Measurements from ENCODE around the gene LPIN1.

Gene LPIN1

DNA sequence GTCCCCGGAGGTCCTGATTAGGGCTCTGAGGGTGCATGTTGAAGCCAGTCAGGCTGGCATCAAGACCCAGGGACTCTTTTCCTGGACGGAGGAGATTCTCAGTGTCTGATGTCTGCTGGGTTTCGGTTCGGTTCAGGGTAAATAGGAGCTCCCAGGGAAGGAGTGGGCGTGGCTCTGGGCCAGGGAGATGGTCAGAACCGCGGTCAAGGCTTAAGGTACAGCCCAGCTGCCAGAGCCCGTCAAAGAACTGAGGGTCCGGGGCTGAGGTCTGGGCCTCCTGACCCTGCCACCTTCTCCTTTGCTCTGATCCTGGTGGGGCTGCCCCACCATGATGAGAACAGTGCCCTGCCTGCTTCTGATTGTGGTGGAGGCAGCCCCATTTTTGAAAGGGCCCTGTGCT, 39.8 kb downstream of the LPIN1 start:
- DNase-seq: no peak

DNA sequence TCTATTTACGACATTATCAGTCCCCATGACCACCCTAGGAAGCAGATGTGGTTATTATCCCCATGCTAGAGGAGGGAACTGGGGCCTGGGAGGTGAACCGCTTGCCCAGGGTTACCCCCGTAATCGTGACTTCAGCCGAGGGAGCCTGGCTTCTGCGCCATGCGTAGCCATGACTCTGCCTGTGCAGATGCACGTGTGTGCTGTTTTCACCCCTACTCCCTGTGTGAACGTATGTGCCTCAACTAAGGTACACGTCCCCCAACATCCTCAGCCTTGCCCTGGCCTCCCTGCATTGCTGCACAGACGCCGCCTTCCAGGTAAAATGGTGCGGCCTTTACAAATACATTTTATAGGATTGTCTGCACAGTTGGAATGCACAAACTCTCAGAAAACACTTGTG, 40.2 kb downstream of the LPIN1 start:
- no peak for DNase-seq

DNA sequence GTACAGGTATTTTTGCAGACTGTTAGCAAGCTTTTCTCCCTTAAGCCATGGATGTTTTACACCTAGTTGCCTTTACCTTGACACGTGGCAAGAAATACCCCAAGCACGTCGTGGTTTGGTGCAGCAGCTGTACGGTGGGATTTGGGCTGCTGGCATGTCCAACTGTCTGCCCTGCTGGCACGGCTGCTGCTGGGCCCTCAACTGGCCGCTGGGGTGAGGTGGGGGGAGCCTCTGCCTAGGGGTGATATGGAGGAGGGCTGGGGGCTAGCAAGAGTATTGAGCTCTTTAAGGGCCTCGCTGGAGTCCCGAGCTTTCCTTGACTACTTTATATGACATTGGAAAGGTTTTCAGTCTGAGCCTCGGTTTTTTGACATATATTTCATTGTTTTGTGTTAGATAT, 41.6 kb downstream of the LPIN1 start:
- DNase-seq: no peak

DNA sequence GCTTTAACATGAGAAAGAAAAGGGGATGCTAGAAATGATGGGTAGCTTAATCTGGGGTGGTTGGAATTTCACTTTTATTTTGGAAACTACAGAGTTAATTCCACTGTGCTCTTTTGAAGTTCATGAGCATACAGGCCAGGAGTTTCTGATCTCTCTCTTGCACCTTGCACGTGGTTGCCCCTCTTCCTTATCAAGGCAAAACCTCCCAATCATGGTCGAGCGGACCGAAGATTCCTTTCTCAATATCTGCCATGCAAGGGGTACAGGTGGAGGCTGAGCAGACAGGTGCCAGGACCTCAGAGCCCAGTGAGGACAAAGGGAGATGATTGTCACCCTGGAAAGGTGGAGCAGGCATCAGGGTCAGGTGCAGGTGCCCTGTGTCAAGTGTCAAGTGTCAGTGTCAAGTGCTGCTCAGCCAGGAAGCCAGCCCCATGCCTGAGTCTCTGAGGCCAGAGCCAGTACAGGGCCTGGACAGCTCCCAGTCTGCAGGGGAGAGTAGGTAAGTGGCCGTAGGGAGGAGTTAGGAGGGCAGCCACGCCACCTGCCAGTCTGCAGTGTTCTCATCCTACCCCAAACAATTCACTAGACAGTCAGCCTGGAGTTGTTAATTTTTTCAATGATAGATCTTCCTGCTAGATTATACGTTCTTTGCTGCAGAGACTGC, 42.2 kb downstream of the LPIN1 start:
- DNase-seq: no peak

DNA sequence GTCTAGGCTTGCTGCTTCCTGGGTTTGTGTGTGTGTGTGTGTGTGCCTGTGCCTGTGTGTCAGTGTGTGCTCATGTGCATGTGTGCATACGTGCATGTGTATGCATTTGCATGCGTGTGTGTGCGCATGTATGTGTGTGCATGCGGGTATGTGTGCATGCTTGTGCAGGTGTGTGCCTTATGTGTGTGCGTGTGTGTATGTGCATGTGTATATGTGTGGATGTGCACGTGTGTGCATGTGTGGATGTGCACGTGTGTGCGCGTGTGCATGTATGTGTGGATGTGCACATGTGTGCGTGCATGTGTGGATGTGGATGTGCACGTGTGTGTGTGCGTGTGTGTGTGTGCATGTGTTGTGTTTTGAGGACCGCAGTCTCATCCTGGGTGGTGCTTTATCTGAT, 42.8 kb downstream of the LPIN1 start:
- DNase-seq: no peak

DNA sequence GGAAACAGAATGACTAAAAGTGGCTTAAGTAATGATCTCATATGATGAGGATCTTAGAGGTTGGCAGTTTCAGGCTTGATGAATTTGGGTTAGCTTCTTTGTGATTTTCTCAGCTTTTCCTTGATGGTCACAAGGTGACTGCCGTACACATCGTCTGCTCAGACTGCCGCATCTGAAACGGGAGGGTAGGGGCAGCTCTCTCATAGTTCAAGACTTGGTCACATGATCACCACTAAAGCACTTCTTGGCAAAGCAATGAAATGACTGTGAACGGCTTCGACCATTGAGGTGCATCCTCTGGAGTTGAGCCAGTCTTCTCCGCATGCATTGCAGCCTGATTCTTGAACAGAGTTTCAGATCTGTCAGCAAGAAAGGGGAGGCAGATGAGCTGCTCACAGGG, 43.8 kb downstream of the LPIN1 start:
- no peak for DNase-seq

DNA sequence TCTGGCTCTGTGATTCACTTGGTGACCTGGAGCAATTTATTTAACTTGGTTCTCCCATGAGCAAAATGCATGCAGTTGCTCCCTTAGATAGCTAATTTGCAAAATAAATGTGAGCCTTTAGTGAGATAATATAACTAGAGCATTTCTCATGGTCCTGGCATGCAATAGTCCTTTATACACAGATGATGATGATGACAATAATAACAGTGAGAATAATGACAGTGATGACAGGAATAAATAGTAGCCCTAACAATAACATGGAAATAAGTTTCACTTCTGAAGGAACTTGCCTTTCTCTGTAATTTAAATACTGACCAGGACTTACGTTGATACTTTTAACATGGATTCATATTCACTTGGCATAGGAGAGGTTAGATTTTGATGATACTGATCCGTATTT, 49.2 kb downstream of the LPIN1 start:
- no peak for DNase-seq

DNA sequence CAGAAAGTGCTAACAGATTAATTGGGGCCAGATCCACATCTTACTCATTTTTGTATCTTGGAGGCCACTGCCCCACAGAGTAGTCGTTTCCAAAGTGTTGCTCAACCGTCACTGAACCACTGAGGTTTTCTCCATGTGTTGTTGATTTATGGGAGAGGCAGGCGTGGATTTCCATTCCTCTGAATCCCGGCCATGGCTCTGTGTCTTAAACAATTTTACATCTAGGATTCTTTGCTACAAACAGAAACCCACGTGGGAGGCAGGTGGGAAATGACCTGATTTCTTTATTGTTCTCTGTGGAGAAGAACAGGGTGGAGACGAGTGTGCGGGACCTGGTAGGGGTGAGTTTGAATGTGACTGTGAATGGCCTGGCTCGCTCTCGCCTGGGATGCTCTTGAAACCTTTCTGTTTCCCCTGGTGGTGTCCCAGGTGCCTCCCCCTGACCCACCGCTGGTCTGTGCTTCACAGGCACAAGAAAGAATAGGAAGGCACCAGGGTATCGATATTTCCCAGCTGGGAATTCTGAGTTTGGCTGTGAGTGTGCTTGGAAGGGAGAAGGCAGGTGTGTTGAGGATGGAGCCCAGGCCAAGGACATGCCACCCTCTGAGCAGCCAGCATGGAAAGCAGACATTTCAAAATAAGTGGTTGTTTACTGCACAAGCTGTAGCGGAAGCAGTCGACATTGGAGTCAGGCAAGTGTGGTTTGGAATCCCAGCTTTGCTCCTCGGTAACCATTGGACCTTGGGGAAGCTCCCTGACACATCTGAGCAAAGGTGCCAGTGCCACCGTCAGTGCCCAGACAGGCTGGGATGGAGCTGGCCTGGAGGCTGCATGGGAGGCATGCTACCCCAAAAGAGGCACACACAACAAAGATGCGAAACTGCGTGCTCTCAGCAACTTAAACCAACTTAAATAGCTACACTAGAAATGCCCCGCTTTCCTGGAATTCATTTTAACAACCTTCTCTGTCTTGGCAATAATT, 50.0 kb downstream of the LPIN1 start:
- DNase-seq: no peak

DNA sequence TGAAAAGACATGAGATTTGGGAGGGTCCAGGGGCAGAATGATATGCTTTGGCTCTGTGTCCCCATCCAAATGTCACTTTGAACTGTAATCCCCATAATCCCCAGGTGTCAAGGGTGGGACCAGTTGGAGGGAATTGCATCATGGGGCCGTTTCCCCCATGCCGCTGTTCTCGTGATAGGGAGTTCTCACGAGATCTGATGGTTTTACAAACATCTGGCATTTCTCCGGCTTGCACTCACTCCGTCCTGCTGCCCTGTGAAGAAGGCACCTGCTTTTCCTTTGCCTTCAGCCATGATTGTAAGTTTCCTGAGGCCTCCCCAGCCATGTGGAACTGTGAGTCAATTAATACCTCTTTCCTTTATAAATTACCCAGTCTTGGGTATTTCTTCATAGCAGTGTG, 51.4 kb downstream of the LPIN1 start:
- no peak for DNase-seq

DNA sequence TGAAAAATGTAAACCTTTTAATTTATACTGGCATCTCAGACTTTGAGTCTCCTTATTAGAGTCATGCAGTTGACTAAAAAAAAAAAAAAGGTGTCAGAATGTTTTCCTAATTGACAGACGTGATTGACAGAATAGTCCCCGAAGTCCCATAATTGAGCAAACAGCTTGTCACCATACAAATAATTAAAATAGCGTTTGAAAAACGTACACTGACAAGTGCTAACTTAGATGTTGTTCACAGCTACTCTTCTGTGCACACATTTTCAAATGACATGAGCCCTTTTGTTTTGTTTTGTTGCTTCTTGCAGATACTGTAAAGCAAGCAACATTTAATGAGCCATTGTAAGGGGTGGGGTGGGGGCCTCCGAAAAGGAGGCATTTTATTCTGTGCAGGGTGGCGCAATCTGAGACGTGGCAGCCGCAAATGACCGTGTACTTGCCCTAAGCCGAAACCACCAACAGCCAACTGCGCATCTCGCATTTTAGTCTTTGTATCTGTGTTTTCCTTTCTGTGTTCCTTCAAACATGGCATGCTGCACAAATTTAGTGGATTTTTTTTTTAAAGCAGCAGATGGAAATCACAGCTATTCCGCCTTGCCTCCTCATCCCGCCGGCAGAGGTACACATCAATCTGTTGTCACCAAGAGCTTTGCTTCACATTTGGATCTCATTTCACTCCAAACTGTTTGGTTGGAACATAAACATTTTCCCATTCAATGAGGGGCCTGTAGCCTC, 52.4 kb downstream of the LPIN1 start:
- no peak for DNase-seq

DNA sequence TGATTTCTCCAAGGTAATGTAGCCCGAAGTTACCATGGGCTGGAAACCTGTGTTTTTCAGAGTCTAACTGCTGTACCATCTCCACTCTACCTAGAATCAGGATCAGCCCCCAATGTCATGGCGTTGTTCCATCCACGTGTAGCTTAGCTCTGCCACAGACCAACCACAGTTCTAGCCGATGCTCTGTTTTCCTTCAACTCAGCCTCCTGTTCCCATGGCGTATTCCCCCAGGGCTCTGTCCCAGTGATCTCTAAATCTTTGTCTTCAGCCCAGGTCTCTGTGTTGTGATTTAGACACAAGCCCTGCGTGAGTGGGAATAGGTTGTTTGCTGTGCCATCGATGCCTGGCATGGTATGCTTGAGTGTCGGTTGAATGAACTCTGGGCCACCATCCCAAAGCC, 53.4 kb downstream of the LPIN1 start:
- no peak for DNase-seq

DNA sequence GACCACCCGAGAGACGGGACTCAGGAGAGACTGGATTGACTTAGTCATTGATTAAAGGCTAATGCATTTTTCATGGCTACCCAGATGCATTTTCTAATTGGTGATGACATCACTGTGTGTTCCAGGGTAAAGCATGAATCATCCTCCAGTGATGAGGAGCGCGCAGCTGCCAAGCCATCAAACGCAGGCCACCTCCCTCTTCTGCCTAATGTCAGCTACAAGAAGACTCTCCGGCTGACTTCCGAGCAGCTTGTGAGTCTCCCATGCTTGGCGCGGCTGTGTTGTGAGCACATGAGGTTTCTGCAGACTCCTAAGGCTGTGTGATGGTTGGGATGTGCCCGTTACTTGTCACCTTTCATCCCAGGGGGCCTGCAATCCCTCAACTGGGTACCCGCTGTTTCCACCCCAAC, 56.4 kb downstream of the LPIN1 start:
- no peak for DNase-seq

DNA sequence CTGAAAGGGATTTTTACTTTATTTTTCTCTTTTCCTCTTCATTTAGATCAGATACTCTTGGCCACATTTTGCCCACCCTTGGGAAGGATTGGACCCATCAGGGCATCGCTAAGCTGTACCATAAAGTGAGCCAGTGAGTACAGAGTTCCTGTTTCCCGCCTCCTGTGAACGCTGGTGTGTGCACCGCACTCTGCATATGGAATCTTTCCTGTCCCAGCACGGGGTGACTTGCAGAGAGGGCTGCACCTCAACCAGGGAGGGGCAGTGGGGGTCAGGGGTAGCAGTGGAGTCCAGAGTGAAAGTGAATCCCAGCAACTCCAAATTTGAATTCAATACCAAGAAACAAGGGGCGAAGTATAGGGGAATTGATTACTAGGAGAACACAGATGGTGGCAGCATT, 58.6 kb downstream of the LPIN1 start:
- DNase-seq: no peak

DNA sequence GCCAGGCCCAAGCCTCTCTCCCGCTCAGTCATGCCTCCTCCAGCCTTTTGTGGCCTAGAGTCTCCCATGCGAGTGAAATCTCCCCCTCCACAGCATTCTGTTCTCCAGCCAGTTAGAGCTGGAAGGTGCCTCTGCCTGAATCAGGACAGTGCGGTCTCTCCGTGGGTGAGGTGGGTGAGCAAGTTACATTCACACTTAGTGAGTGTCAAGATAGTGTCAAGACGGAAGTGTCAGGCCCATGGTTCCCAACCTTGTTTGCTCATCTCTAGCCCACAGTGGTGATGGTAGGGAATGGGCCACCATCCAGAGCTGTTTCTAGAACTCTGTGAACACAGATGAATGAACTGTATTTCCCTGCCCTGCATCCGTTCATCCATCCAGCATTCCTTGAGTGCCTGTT, 59.5 kb downstream of the LPIN1 start:
- DNase-seq: no peak

DNA sequence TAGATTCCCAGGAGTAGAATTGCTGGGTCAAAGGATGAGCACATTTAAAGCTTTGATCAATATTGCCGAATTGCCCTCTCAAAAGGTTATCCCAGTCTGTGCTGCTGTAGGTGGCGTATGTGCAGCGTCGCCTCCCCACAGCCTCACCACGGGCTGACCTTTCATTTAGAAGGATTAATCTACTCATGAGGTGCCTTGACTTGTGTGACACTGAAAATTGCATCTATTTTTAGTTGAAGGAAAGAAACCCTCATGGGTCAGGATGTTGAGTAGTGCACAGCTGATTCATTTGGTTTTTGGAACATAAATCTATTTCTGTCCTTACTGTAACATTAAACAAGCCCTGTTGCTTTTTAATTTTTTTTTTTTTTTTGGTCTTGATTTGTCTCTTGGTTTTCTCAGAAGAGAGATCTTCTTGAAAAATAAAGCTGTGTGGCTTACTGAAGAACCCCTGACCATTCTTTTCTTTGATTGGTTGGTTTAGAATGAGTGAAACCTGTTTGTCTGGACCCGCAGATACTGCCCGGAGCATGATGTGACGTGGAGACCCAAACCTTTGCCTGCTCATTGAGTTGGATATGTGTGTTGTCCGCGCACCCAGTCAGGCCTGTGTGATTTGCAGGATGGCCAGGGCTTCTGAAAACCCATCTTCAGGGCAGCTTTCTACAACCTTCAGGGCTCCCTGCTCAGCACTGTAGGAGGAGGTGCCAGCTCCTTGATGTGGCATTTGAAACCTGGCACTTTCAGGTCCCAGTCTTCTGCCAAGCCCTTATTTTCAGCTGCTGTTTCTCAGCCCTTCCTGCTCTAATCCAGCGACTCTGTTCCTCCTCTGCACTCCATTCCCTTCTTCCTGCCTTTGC, 61.0 kb downstream of the LPIN1 start:
- DNase-seq: no peak

DNA sequence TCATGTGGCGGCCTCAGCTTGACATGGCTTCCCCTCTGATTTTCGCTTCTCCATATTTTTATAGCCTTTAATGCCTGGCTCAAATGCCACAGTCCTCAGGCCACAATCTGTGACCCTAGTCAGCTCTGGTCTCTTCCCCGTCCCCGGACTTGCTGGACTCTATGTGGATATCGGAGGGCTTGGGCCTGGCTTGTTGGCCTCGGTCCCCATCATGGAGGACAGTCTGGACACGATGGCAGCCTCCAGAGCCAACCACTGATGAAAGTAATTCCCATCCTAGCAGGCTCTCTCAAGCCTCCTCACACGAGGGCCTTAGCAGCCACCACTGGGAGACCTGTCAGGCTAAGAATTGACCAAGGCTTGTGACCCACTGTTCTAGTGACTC, 61.6 kb downstream of the LPIN1 start:
- DNase-seq: no peak

DNA sequence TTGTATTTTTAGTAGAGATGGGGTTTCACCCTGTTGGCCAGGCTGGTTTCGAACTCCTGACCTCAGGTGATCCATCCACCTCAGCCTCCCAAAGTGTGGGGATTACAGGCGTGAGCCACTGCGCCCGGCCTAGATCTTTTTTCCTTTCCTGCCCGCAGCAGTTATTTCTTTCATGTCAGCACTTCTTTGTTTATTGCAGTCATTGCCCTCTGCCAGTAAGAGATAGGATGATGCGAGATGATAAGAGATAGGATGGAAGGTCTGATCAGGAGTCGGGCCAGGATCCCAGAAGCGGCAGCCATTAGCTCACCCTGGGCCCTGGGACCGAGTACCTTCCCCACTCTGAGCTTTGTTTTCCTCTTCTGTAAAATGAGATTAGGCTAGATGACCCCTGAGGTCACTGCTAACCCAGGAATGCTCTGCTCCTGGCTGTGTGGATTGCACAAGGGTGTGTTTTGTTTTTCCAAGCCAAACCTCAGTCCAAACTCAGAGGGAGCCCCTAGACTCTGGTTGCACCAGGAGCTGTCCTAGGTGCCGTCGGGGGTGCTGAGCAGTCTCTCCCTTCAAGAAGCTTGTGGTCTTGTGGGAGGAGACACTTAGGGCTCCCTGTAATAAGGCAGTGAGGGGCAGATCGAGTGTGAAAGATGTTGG, 63.3 kb downstream of the LPIN1 start:
- no peak for DNase-seq

DNA sequence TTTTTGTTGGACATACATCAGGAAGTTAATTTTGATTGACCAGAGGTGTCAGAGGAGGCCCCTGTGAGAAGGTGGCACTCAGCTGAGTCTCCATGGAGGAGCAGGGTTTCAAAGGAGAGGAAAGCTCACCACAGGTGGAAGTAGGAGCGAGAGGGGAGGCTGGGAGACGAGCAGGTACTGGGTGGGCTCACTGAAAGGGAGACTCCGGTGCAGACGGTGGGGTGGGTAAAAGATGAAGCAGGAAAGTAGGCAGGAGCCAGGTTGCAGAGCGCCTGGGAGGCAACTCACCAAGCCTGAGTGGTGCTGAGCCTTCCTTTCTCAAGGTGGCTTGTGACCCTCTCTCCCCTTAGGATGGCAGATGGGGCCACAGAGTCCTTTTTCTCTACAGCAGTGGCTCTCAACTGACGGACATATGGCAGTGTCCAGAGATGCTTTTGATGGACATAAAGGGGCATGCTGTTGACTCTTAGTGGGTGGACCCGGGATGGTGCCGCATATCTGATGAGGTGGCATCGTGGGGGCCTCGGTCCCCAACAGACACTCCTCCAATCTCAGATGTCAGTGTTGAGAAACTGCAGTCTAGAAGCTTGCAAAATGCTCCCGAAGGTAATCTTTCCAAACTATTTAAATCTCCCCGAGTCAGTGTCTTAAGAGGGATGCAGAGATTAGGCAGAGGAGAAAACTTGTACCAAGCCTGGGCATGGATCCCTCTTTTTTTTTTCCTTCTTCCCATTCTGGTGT, 64.0 kb downstream of the LPIN1 start:
- no peak for DNase-seq

DNA sequence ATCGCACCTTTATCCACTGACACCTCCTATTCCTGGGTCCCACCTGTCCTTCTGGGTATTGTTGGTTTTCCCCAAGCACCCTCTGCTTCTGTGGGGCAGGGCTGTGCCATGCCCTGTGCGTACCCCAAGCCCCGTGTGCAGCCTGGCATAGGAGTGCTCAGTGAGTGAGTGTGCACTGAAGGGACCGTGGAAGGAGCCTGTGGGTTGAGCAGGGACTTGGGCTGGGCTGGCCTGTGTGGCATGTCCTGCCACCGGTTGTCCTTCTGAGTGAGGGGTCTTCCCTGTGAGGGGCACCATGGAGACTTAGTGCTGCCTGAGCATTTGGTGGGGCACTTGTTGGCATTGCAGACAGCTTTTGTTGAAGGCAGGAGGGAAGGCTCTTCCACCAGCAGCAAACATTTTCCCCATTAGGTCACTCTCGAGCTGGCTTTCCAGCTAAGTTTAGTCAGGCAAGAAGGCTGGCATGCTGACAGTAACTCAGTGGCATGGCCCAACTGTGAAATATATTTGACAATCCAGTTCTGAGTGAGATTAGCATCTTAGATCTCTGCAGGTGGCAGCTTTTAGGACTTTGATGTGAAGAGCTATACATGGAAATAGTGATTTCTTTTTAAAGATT, 64.7 kb downstream of the LPIN1 start:
- DNase-seq: no peak

DNA sequence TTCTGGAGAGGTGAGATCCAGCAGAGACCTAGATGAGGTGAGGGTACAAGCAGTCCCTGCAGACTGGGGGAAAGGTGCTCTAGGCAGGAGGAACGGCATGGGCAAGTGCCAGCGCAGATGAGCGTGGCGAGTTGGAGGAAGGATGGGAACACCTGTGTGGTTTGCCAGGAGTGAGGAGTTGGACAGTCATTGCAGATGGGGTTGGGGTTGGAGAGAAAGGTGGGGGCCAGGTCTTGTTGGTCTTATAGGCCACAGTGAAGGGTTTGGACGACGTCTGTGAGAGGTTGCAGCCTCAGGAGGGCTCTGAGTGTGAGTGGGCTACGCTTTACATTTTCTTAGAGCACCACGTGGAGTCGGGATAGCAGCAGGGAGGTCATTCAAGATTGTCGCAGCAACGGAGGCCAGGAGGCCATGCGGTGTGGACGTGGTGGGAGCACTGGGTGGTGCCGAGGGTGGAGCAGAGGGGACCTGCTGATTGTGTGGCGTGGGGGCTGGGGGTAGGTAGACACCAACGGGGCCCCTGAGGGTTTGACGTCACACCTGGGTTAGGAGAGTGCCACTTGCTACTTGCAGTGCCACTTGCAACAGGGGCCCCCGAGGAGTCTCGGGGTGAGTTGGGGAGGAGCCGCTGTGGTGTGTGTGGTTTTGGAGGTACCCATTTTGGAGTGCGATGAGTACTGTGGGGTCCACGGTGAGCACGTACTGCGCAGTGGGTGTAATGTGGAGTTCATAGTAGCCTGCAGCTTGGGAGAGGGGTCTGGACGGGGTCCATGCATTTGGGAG, 66.2 kb downstream of the LPIN1 start:
- no peak for DNase-seq

Measured in stimulated activated CD4-positive, alpha-beta T cell treated with anti-CD3 and anti-CD28 coated beads, Interleukin-12 subunit alpha, Interleukin-12 subunit beta, amount 100 ng/mL, for 4 hours (primary cell).